ENCODE data around the gene SNX30.
A peak's percentile ranks its signal among the peaks of the same experiment; 100 is the strongest.

SNX30 gene

GRCh38 chr9:112894041-112894440 is 143.5 kb downstream of the SNX30 start:
- DNase-seq (ENCODE audit: low read depth in 1 of 2, low spot score in 1 of 2): no peak
- in situ Hi-C loops (cut with HindIII; ENCODE audit: low pct_unique_long_range_greater_than_20kb, low sequenced_read_pairs): no loop called here
- TF ChIP-seq JUND (IDR thresholded peaks at IDR 0.05; ENCODE audit: low read depth): no peak

- in situ Hi-C loops (cut with HindIII; ENCODE audit: low pct_unique_long_range_greater_than_20kb, low sequenced_read_pairs): no loop called here
- no peak for DNase-seq (ENCODE audit: low read depth in 1 of 2, low spot score in 1 of 2)
- no peak for TF ChIP-seq JUND (IDR thresholded peaks at IDR 0.05; ENCODE audit: low read depth)
These were observed 144.1 kb downstream of the SNX30 start for GRCh38 chr9:112894699-112895098.

- DNase-seq (ENCODE audit: low read depth in 1 of 2, low spot score in 1 of 2): no peak
- in situ Hi-C loops (cut with HindIII; ENCODE audit: low pct_unique_long_range_greater_than_20kb, low sequenced_read_pairs): no loop called here
- TF ChIP-seq JUND (IDR thresholded peaks at IDR 0.05; ENCODE audit: low read depth): no peak
These were observed 145.6 kb downstream of the SNX30 start for GRCh38 chr9:112896131-112896530.

GRCh38 chr9:112898872-112899311 is 148.3 kb downstream of the SNX30 start:
- in situ Hi-C loops (cut with HindIII; ENCODE audit: low pct_unique_long_range_greater_than_20kb, low sequenced_read_pairs): no loop called here
- TF ChIP-seq JUND (IDR thresholded peaks at IDR 0.05; ENCODE audit: low read depth): no peak
- DNase-seq (ENCODE audit: low read depth in 1 of 2, low spot score in 1 of 2): peak in 1 of 2 experiments; percentile 15

- in situ Hi-C loops (cut with HindIII; ENCODE audit: low pct_unique_long_range_greater_than_20kb, low sequenced_read_pairs): no loop called here
- no peak for TF ChIP-seq JUND (IDR thresholded peaks at IDR 0.05; ENCODE audit: low read depth)
- DNase-seq (ENCODE audit: low read depth in 1 of 2, low spot score in 1 of 2): no peak
These were observed 149.9 kb downstream of the SNX30 start for GRCh38 chr9:112900488-112900887.

- no peak for DNase-seq (ENCODE audit: low read depth in 1 of 2, low spot score in 1 of 2)
- no peak for TF ChIP-seq JUND (IDR thresholded peaks at IDR 0.05; ENCODE audit: low read depth)
- in situ Hi-C loops (cut with HindIII; ENCODE audit: low pct_unique_long_range_greater_than_20kb, low sequenced_read_pairs): no loop called here
These were observed 150.3 kb downstream of the SNX30 start for GRCh38 chr9:112900901-112901300.

- in situ Hi-C loops (cut with HindIII; ENCODE audit: low pct_unique_long_range_greater_than_20kb, low sequenced_read_pairs): no loop called here
- no peak for DNase-seq (ENCODE audit: low read depth in 1 of 2, low spot score in 1 of 2)
- TF ChIP-seq JUND (IDR thresholded peaks at IDR 0.05; ENCODE audit: low read depth): no peak
These were observed 154.5 kb downstream of the SNX30 start for GRCh38 chr9:112905084-112905483.

GRCh38 chr9:112911736-112912135 is 161.2 kb downstream of the SNX30 start:
- TF ChIP-seq JUND (IDR thresholded peaks at IDR 0.05; ENCODE audit: low read depth): no peak; the same call in 1 of the 2 replicates
- in situ Hi-C loops (cut with HindIII; ENCODE audit: low pct_unique_long_range_greater_than_20kb, low sequenced_read_pairs): no loop called here
- DNase-seq (ENCODE audit: low read depth in 1 of 2, low spot score in 1 of 2): peak in 1 of 2 experiments; percentile 59

- in situ Hi-C loops (cut with HindIII; ENCODE audit: low pct_unique_long_range_greater_than_20kb, low sequenced_read_pairs): no loop called here
- no peak for TF ChIP-seq JUND (IDR thresholded peaks at IDR 0.05; ENCODE audit: low read depth)
These were observed 162.1 kb downstream of the SNX30 start for GRCh38 chr9:112912636-112913035.

GRCh38 chr9:112913326-112913725 is 162.8 kb downstream of the SNX30 start:
- in situ Hi-C loops (cut with HindIII; ENCODE audit: low pct_unique_long_range_greater_than_20kb, low sequenced_read_pairs): no loop called here
- DNase-seq (ENCODE audit: low read depth in 1 of 2, low spot score in 1 of 2): no peak
- TF ChIP-seq JUND (IDR thresholded peaks at IDR 0.05; ENCODE audit: low read depth): no peak

More at GRCh38 chr9:112912636-112913035, 162.1 kb downstream of the SNX30 start:
- DNase-seq (ENCODE audit: low read depth in 1 of 2, low spot score in 1 of 2): no peak

- no peak for TF ChIP-seq JUND (IDR thresholded peaks at IDR 0.05; ENCODE audit: low read depth)
- in situ Hi-C loops (cut with HindIII; ENCODE audit: low pct_unique_long_range_greater_than_20kb, low sequenced_read_pairs): no loop called here
- DNase-seq (ENCODE audit: low read depth in 1 of 2, low spot score in 1 of 2): peak in 1 of 2 experiments; percentile 69
These were observed 164.0 kb downstream of the SNX30 start for GRCh38 chr9:112914524-112914923.

GRCh38 chr9:112917047-112917986 is 166.8 kb downstream of the SNX30 start:
- in situ Hi-C loops (cut with HindIII; ENCODE audit: low pct_unique_long_range_greater_than_20kb, low sequenced_read_pairs): no loop called here
- TF ChIP-seq JUND (IDR thresholded peaks at IDR 0.05; ENCODE audit: low read depth): no peak
- no peak for DNase-seq (ENCODE audit: low read depth in 1 of 2, low spot score in 1 of 2)

GRCh38 chr9:112917987-112918362 is 167.4 kb downstream of the SNX30 start:
- TF ChIP-seq JUND (IDR thresholded peaks at IDR 0.05; ENCODE audit: low read depth): no peak
- in situ Hi-C loops (cut with HindIII; ENCODE audit: low pct_unique_long_range_greater_than_20kb, low sequenced_read_pairs): no loop called here
- DNase-seq (ENCODE audit: low read depth in 1 of 2, low spot score in 1 of 2): no peak

All from T47D (cell line).